Stimulated activated CD8-positive, alpha-beta memory T cell treated with anti-CD3 and anti-CD28 coated beads, Interleukin-15, amount 100 ng/mL, for 24 hours (primary cell): ENCODE results near the gene GAREM1.
"Not testable (repeated sequence)": the region's sequence is repeated elsewhere in the genome, so short reads cannot be mapped to it uniquely, and the experiment has no call there.

Experiments
- DNase-seq: peaks from one replicate; pipeline ENCODE4 v3.0.0-alpha.2; 2020; ENCODE audit warnings: low read depth

The GAREM1 gene

DNA sequence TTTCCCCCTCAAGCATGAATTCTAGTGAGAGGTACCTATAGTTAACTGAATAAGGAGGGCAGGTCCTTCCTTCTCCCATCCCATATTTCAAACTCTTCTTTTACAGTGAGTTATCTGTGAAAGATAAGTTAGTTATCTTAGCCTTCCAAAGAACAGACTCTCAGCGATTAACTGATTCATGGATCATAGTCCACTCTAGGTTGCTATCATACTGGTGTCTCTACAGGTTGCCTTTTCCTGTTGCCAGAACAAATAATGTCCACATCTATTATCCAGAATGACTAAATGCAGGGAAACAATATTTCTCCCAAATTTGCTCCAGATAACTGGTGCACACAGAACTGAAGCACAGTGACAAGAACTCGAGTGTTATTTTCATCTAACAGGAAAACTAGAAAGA is 212.5 kb downstream of the GAREM1 start:
- no peak for DNase-seq

DNA sequence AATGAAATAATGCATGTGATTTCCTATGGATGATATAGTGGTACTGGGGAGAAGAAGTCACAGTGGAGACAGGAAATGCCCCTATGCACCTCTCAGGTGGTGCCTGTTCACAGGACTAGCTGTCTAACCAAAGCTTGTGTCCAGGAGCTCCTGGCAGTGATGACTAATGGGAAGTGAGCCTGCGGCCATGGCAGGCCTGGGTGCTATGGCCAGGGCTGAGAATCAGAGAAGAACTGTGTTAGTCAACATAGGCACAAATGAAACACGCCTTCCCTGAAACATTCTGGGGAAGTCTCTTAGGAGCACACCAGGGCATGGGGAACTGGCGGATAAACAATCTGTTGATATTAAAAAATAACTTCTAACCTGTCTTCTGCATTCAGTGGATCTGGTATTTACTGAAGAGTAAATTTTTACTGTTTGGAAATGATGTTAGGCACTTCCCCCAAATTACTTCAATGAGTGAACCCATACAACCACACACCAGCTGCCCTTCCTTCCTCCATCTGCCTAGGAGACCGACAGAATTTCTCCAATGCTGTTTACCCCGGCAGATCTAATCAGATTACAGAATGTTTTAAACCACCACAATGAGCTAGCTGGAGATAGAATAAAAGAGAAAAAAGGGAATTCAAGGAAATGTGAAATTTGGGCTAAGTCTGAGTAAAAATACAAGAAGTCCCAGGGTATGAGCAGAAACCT is 213.4 kb downstream of the GAREM1 start:
- DNase-seq = no peak

DNA sequence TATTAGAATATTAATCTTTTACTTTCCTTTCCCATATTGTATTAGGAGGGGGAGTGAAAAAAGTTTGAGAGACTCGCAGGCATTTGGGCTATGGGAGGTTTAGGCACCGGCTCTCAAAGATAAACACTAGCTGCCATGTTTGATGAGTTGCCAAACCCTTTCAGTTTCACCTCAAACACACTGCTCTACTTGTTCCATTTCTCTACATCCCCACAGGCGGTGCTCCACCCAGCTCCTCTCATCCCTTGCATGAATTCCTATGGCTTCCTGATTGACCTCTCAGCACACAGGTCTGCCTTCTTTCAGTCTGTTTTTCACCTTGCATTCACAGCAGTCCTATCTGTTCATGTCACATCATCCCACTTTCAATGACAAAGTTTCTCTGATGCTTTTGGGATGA is 215.1 kb downstream of the GAREM1 start:
- DNase-seq = no peak

- no peak for DNase-seq
Measured at GRCh38 chr18:32252141-32252860, 218.4 kb downstream of the GAREM1 start.

- DNase-seq = no peak
Measured at GRCh38 chr18:32251466-32251865, 219.2 kb downstream of the GAREM1 start.

- no peak for DNase-seq
Measured at GRCh38 chr18:32249147-32249929, 221.3 kb downstream of the GAREM1 start.

- DNase-seq = no peak
Measured at GRCh38 chr18:32244881-32245280, 225.8 kb downstream of the GAREM1 start.

DNA sequence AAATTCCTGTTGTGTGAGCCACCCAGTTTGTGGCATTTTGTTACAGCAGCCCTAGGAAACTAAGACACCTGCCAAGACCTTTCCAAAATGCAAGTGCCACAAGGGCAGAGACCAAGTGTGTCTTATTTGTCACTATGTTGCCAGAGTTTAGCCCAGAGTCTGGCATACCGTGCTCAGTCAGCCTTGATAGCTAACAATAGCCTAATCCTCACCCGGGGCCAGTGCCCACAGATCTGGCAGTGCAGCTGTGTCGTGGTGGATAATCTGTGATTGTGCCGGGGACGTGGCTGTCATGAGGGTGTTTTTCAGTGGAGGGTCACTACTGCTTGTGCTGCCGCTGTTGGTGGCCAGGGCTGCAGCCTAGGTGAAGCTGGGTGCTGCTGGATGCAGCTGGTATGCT is 227.3 kb downstream of the GAREM1 start:
- no peak for DNase-seq

DNA sequence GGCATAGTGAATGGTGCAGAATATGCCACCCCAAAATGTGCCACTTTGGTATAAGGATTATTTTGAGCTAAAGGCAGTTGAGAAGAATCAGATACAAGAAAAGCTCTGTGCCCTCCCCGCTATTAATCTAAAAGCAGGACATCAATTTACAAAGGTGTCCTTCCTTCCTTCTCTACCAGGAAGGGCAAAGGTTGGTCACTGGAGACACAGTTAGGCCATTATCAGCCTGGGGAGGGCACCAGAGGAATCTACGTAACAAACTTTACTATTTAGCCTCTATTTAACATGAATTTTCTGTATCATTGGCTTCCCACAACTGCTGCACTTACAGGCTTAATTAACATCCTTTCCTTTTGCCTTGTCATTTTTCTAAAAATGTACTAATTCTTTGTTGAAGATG is 228.3 kb downstream of the GAREM1 start:
- DNase-seq = no peak

- DNase-seq = no peak
Measured at GRCh38 chr18:32238635-32239268, 231.9 kb downstream of the GAREM1 start.

DNA sequence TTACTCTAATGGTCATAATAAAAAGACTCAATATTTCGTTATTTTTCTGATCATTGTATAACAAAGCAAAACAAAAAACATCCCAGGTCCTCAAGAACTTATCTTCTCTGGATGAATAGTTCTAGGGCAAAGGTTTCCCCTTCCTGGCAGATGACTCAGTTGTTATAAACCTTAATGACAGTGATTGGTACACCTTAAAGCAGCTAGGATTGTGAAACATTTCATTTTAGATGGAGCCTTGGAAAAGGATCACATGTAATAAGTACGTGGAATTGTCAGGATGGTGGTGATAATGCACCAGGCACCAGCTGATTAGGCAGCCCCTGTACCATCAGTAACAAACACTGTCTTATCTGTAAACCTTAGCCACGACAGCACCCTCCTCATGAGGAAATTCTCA is 233.6 kb downstream of the GAREM1 start:
- no peak for DNase-seq

- not testable (repeated sequence) for DNase-seq
Measured at GRCh38 chr18:32233348-32233747, 237.3 kb downstream of the GAREM1 start.

DNA sequence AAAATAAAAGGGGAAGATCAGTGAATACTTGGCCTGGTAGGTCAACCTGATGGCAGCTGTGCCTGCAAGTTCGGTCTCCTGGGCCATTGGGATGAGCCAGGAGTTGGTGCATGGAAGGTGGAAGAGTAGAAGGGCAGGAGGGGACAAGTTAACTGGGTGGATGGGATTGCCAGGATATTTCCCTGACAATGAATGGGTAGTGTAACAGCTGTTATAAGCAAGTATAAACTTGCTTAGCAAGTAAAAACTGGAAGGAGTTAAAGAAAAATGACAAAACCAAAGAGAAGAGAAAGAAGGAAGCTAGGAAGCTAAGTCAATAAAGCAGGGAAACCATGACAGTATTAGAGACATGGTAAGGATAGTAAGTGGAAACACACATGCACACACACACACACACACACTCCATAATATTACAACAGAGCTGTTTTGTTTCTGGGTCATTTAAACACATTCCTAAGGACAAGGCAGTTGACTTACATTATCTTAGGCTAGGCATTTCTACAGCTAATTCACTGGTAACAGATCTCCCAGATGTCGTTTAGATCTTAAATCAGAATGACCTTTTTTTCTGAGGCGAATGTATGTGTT is 251.2 kb downstream of the GAREM1 start:
- no peak for DNase-seq

- no peak for DNase-seq
Measured at GRCh38 chr18:32216390-32216789, 254.3 kb downstream of the GAREM1 start.

- no peak for DNase-seq
Measured at GRCh38 chr18:32213693-32214092, 257.0 kb downstream of the GAREM1 start.
